Liver (tissue), 9 donors: Measurements from ENCODE around the gene NUCKS1. TPM values are rescaled to one million over a fixed set of nuclear protein-coding genes. Genes with fewer than 3 reads are reported as not detected.

Experiments used
- DNase-seq: peaks from one replicate; pipeline ENCODE4 v3.0.0-alpha.2; 2017; ENCODE audit warnings: low spot score
- H3K27ac ChIP-seq, 2 donors: one replicate each; pipeline ENCODE4 v1.7.0; 2013; ENCODE audit warnings: inconsistent platforms in 2 of 2, low read length in 2 of 2, control low read depth in 1 of 2, low read depth in 1 of 2, mild to moderate bottlenecking in 1 of 2
- H3K27me3 ChIP-seq, 4 donors: one replicate each; pipeline versions ENCODE4 v1.6.1 to v1.7.0; 2013; ENCODE audit warnings: low read length in 3 of 4, inconsistent platforms in 1 of 4, mild to moderate bottlenecking in 1 of 4, moderate library complexity in 1 of 4; ENCODE audit not compliant: control insufficient read depth in 4 of 4, insufficient read depth in 4 of 4
- H3K36me3 ChIP-seq, 4 donors: one replicate each; pipeline versions ENCODE4 v1.6.1 to v1.7.0; 2013; ENCODE audit warnings: low read length in 3 of 4, mild to moderate bottlenecking in 3 of 4, low read depth in 1 of 4, moderate library complexity in 1 of 4; ENCODE audit not compliant: control insufficient read depth in 4 of 4, insufficient read depth in 3 of 4
- H3K4me1 ChIP-seq, 4 donors: one replicate each; pipeline versions ENCODE4 v1.6.1 to v1.7.0; 2013; ENCODE audit warnings: low read length in 3 of 4, mild to moderate bottlenecking in 3 of 4, moderate library complexity in 1 of 4; ENCODE audit not compliant: control insufficient read depth in 4 of 4, insufficient read depth in 4 of 4
- H3K4me3 ChIP-seq, 3 donors: one replicate each; pipeline versions ENCODE4 v1.6.1 to v1.7.0; 2013; ENCODE audit warnings: low read length in 3 of 3, control low read depth in 1 of 3, low read depth in 1 of 3, mild to moderate bottlenecking in 1 of 3
- H3K9ac ChIP-seq, 2 donors: one replicate each; pipeline ENCODE4 v1.7.0; 2013; ENCODE audit warnings: low read length in 2 of 2, mild to moderate bottlenecking in 2 of 2, moderate library complexity in 2 of 2, control low read depth in 1 of 2, low read depth in 1 of 2
- H3K9me3 ChIP-seq, 4 donors: one replicate each; pipeline versions ENCODE4 v1.6.1 to v1.7.0; 2013; ENCODE audit warnings: low read length in 3 of 4; ENCODE audit not compliant: control insufficient read depth in 4 of 4
- EGR1 ChIP-seq, 2 donors: IDR thresholded peaks; 2 replicates each; pipeline ENCODE4 v1.6.1; 2016 to 2018; ENCODE audit warnings: antibody characterized with exemption in 2 of 2, low read depth in 2 of 2
- FOXA1 ChIP-seq: IDR thresholded peaks from 2 replicates; pipeline ENCODE4 v1.6.1; 2016; ENCODE audit warnings: antibody characterized with exemption
- FOXA2 ChIP-seq: IDR thresholded peaks from 2 replicates; pipeline ENCODE4 v1.6.1; 2016; ENCODE audit warnings: antibody characterized with exemption
- GABPA ChIP-seq, 2 donors: IDR thresholded peaks in 1 of 2; conservative IDR thresholded peaks in 1 of 2; 2 replicates each; pipeline ENCODE4 v1.6.1; 2016; ENCODE audit warnings: antibody characterized with exemption in 2 of 2, mild to moderate bottlenecking in 1 of 2, moderate library complexity in 1 of 2
- HNF4A ChIP-seq, 2 donors: conservative IDR thresholded peaks; 2 replicates each; pipeline ENCODE4 v1.6.1; 2016; ENCODE audit warnings: antibody characterized with exemption in 2 of 2, mild to moderate bottlenecking in 2 of 2
- JUND ChIP-seq, 2 donors: IDR thresholded peaks; 2 replicates each; pipeline ENCODE4 v1.6.1; 2016; ENCODE audit warnings: antibody characterized with exemption in 2 of 2
- NR2F2 ChIP-seq: IDR thresholded peaks from 2 replicates; pipeline ENCODE4 v1.6.1; 2016; ENCODE audit warnings: antibody characterized with exemption
- RAD21 ChIP-seq, 2 donors: IDR thresholded peaks; 2 replicates each; pipeline ENCODE4 v1.6.1; 2016; ENCODE audit warnings: antibody characterized with exemption in 2 of 2, mild to moderate bottlenecking in 2 of 2
- RXRA ChIP-seq, 2 donors: IDR thresholded peaks; 2 replicates each; pipeline ENCODE4 v1.6.1; 2017 to 2018; ENCODE audit warnings: antibody characterized with exemption in 2 of 2, mild to moderate bottlenecking in 1 of 2
- SP1 ChIP-seq: IDR thresholded peaks from 2 replicates; pipeline ENCODE4 v1.6.1; 2018; ENCODE audit warnings: antibody characterized with exemption, mild to moderate bottlenecking
- TAF1 ChIP-seq: conservative IDR thresholded peaks from 2 replicates; pipeline ENCODE4 v1.6.1; 2016; ENCODE audit warnings: antibody characterized with exemption, mild to moderate bottlenecking
- YY1 ChIP-seq: IDR thresholded peaks from 2 replicates; pipeline ENCODE4 v1.6.1; 2016; ENCODE audit warnings: antibody characterized with exemption, mild to moderate bottlenecking
- WGBS: extraction: QIAGEN DNeasy Blood & Tissue Kit; methylation state at CpG from one replicate; pipeline ENCODE4 v1.1.7; 2013; 5-methylcytosine and 5-hydroxymethylcytosine counted together
- polyA plus RNA-seq, 2 donors: library from polyadenylated mRNA; stranded (reverse) in 1 of 2; unstranded in 1 of 2; fragments of 200-250 nt in 1 of 2; fragments of >200 nt in 1 of 2; fragmentation: Nextera tagmentation in 1 of 2; extraction: Ambion mirVana in 1 of 2; gene quantifications; one replicate each; pipeline versions ENCODE4 v1.2.1 to v1.2.3, GENCODE V29; 2013 to 2015
- total RNA-seq, 2 donors: library from RNA; depleted of rRNA; stranded (reverse); fragments of >200 nt; gene quantifications; one replicate each; pipeline ENCODE4 v1.2.3, GENCODE V29; 2014
- TF ChIP-seq, protein P1 (sequence below): fragments of 150-350 bp; IDR thresholded peaks from 2 replicates; pipeline ENCODE4 v1.5.1; 2017; ENCODE audit warnings: improper control_type of control experiment, low read depth, low read length; ENCODE audit not compliant: missing input control
- TF ChIP-seq, protein P2 (sequence below): IDR thresholded peaks from 2 replicates; pipeline ENCODE4 v1.6.1; 2016; ENCODE audit warnings: antibody characterized with exemption
- TF ChIP-seq, protein P3 (sequence below): IDR thresholded peaks from 2 replicates; pipeline ENCODE4 v1.6.1; 2016; ENCODE audit warnings: antibody characterized with exemption
- TF ChIP-seq, protein P4 (sequence below): IDR thresholded peaks from 2 replicates; pipeline ENCODE4 v1.6.1; 2016; ENCODE audit warnings: antibody characterized with exemption
- TF ChIP-seq, protein P5 (sequence below): IDR thresholded peaks from 2 replicates; pipeline ENCODE4 v1.6.1; 2016; ENCODE audit warnings: antibody characterized with exemption, mild to moderate bottlenecking
- donor health status: healthy.
- donor health status: healthy.
- donor health status: healthy.
- donor health status: healthy.
- donor health status: healthy.

The NUCKS1 gene
- total and polyA plus RNA-seq, 4 donors, result 27.0 to 86.1 (median 42.6) TPM

DNA sequence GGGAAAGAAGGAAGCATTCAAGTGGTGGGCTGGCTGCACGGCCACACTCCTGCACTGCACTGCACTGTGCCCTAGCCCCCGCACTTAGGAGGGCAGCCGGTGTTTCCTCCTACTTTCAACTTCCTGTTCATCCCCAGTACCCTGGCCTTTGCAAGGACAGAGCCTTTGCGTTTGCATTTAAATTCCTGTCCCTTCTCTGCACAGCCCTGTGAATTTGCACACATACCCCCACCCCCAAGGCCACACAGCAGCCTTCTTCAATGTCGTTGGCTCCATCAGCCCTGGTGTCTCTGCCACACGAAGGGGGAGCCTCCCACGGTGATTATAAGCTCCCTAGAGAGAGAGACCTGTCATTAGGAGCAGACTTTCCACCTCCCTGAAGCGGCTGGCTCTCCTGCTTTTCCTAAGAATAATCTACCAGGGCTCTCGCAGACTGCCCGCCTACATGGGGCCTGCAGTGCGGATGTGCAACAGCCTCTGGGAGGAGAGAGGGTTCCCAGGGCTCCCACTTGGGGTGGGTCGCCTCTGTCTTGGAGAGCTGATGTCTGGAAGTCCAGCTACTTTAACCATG is 56.5 kb downstream of the NUCKS1 start:
- H3K27ac ChIP-seq, result no peak overlapping the region
- no peak overlapping the region for H3K4me3 ChIP-seq
- no peaks in the 10 kb centered on the region for H3K36me3 ChIP-seq
- TF ChIP-seq, protein P1, sequence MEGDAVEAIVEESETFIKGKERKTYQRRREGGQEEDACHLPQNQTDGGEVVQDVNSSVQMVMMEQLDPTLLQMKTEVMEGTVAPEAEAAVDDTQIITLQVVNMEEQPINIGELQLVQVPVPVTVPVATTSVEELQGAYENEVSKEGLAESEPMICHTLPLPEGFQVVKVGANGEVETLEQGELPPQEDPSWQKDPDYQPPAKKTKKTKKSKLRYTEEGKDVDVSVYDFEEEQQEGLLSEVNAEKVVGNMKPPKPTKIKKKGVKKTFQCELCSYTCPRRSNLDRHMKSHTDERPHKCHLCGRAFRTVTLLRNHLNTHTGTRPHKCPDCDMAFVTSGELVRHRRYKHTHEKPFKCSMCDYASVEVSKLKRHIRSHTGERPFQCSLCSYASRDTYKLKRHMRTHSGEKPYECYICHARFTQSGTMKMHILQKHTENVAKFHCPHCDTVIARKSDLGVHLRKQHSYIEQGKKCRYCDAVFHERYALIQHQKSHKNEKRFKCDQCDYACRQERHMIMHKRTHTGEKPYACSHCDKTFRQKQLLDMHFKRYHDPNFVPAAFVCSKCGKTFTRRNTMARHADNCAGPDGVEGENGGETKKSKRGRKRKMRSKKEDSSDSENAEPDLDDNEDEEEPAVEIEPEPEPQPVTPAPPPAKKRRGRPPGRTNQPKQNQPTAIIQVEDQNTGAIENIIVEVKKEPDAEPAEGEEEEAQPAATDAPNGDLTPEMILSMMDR, result no peak
- TF ChIP-seq FOXA1 (no peak), TAF1 (no peak), RAD21 (IDR thresholded peaks at IDR 0.05) (no peak), EGR1 (IDR thresholded peaks at IDR 0.05; ENCODE audit: low read depth in 2 of 2) (no peak), YY1 (no peak), FOXA2 (no peak), JUND (IDR thresholded peaks at IDR 0.05) (no peak), NR2F2 (no peak)
- TF ChIP-seq, protein P2, sequence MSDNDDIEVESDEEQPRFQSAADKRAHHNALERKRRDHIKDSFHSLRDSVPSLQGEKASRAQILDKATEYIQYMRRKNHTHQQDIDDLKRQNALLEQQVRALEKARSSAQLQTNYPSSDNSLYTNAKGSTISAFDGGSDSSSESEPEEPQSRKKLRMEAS, result no peak
- TF ChIP-seq, protein P3, sequence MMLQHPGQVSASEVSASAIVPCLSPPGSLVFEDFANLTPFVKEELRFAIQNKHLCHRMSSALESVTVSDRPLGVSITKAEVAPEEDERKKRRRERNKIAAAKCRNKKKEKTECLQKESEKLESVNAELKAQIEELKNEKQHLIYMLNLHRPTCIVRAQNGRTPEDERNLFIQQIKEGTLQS, result no peak
- TF ChIP-seq, protein P4, sequence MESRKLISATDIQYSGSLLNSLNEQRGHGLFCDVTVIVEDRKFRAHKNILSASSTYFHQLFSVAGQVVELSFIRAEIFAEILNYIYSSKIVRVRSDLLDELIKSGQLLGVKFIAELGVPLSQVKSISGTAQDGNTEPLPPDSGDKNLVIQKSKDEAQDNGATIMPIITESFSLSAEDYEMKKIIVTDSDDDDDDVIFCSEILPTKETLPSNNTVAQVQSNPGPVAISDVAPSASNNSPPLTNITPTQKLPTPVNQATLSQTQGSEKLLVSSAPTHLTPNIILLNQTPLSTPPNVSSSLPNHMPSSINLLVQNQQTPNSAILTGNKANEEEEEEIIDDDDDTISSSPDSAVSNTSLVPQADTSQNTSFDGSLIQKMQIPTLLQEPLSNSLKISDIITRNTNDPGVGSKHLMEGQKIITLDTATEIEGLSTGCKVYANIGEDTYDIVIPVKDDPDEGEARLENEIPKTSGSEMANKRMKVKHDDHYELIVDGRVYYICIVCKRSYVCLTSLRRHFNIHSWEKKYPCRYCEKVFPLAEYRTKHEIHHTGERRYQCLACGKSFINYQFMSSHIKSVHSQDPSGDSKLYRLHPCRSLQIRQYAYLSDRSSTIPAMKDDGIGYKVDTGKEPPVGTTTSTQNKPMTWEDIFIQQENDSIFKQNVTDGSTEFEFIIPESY, result no peak
- 71% methylated on average over 12 of the region's 12 CpGs for WGBS
- peaks cover 7 to 16% (median 12%) of the 10 kb centered on the region in 4 donors for H3K4me1 ChIP-seq
- no peaks in the 10 kb centered on the region for H3K9me3 ChIP-seq
- no peak for DNase-seq
- no peak overlapping the region for H3K9ac ChIP-seq
- H3K27me3 ChIP-seq, result no peaks in the 10 kb centered on the region

DNA sequence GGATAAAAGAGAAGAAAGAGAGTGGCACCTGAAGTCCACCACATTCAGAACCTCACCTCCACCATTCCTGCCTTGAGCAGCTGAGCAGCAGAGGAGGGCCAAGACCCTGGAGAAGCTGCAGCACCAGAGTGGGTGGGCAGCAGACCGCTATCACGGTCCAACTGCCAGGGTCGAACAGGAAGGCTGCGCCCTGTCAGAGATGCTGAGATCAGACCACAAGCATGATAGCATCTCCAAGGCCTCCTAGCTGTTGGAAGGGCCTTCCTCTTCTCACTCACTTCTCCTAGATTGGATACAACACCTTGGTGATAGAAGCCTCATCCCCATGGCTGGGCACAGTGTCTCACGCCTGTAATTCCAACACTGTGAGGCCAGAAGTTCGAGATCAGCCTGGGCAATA is 57.6 kb downstream of the NUCKS1 start:
- Histone ChIP-seq H3K9me3 (no peaks in the 10 kb centered on the region), H3K36me3 (no peaks in the 10 kb centered on the region), H3K4me3 (no peak overlapping the region), H3K27ac (no peak overlapping the region), H3K9ac (no peak overlapping the region), H3K4me1 (peaks cover 7 to 16% (median 12%) of the 10 kb centered on the region in 4 donors), H3K27me3 (no peaks in the 10 kb centered on the region)
- WGBS, result 92% methylated on average over 6 of the region's 6 CpGs
- TF ChIP-seq TAF1, result no peak
- no peak for TF ChIP-seq HNF4A (conservative IDR thresholded peaks at IDR 0.05)
- no peak for TF ChIP-seq GABPA (IDR thresholded peaks at IDR 0.05 in 1 of 2, conservative IDR thresholded peaks at IDR 0.05 in 1 of 2)
- no peak for TF ChIP-seq YY1
- TF ChIP-seq FOXA2, result no peak
- no peak for TF ChIP-seq FOXA1
- TF ChIP-seq JUND (IDR thresholded peaks at IDR 0.05), result no peak
- no peak for TF ChIP-seq RXRA (IDR thresholded peaks at IDR 0.05)
- TF ChIP-seq RAD21 (IDR thresholded peaks at IDR 0.05), result no peak
- TF ChIP-seq, protein P1, result no peak
- TF ChIP-seq, protein P5, sequence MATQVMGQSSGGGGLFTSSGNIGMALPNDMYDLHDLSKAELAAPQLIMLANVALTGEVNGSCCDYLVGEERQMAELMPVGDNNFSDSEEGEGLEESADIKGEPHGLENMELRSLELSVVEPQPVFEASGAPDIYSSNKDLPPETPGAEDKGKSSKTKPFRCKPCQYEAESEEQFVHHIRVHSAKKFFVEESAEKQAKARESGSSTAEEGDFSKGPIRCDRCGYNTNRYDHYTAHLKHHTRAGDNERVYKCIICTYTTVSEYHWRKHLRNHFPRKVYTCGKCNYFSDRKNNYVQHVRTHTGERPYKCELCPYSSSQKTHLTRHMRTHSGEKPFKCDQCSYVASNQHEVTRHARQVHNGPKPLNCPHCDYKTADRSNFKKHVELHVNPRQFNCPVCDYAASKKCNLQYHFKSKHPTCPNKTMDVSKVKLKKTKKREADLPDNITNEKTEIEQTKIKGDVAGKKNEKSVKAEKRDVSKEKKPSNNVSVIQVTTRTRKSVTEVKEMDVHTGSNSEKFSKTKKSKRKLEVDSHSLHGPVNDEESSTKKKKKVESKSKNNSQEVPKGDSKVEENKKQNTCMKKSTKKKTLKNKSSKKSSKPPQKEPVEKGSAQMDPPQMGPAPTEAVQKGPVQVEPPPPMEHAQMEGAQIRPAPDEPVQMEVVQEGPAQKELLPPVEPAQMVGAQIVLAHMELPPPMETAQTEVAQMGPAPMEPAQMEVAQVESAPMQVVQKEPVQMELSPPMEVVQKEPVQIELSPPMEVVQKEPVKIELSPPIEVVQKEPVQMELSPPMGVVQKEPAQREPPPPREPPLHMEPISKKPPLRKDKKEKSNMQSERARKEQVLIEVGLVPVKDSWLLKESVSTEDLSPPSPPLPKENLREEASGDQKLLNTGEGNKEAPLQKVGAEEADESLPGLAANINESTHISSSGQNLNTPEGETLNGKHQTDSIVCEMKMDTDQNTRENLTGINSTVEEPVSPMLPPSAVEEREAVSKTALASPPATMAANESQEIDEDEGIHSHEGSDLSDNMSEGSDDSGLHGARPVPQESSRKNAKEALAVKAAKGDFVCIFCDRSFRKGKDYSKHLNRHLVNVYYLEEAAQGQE, result no peak
- TF ChIP-seq SP1, result no peak
- DNase-seq, result no peak
